NCI-H510A treated with DMSO at 0.1 percent for 48 hours (cell line): Measurements from ENCODE around the gene PSMC1.
"Not testable (repeated sequence)": the region's sequence is repeated elsewhere in the genome, so short reads cannot be mapped to it uniquely, and the experiment has no call there.

Source experiments
- DNase-seq: peaks from one replicate; lab custom pipeline; 2025; lab: John Stamatoyannopoulos, UW

The PSMC1 gene

DNA sequence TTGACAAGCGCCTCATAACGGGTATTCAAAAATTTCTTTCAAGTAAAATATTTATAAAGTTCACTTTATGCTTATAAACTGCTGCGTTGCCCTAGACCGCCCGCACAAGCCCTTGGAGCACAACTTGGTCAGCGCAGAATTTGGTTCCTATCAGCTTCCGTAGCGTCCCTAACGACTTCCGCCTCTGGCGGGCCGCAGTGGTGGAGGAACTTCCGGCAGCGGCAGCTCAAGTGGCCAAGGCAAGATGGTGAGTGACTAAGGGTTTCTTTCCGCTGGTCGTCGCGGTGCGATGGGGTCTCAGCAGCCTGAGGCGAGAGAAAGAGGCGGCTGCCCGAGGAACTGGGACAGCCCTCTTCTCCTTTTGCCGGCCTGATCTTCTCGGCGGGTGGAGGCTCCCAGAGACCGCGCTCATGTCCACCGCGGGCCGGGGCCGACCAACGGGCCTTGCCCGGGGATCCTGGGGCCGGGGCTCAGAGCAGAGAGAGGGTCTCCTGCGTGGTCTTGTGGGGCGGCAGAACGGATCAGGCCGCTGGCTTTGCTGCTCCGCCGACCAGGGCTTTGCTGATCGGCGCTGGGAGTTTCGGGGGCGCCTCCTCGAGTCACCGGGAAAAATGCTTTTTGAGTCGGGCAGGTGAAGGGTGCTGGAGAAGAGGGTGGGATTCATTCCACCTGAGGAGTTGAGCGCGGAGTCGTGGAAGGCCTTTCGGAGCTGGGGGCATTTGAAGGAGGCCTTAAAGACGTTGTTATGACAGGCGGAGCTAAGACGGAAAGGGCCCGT is at the start of gene PSMC1:
PSMC1 (plus strand) TSS at position 200 of the 778 bp plus-strand sequence; CDS start at position 245, 45 bp downstream.
- peak; percentile 92 for DNase-seq

DNA sequence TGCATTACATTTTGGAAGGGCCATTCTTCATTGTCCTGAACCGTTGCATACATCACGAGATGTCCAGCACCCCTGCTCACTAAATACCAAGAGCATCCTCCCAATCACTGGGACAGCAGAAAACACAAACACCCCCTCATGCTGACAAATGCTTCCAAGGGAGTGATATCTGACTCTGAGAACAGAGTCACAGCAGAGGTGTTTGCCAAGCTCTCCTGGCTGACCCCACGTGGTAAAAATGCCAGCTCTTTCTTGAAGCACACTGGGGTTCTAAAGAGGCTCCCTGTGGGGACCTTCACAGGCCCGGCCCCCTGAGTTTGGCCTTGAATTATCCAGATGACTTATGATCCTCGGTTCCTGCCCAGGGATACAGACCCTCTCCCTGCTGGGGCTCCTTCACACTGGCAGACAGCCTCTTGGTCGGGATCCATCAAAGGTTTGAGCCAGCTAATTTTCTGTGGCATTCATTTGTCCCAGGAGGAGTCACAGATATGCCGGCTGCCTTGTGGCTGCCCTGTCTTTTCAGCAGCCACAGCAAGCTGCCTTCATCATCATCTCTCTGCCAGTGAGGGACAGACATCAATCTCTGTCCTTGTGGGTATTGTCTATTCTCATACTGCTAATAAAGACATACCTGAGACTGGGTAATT is 43.1 kb upstream of the PSMC1 start:
- no peak for DNase-seq

DNA sequence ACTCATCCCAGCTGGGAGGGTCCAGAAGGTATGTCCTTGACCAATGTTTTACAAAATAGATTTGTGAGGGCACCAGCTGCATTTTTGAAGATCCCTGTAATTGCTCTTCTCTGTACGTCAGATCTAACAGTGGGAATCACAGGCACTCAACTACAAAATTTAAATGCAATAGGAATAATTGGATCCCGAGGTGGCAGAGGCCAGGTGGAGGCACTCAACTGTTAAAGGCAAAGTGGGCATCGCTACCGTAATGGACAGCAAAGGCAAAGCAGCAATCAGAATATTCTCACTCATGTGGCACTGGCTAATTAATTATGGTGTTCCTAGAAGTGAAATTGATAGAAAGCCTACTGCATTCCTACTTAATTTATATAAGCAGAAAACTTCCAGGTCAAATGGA is 27.9 kb upstream of the PSMC1 start:
- DNase-seq = no peak

DNA sequence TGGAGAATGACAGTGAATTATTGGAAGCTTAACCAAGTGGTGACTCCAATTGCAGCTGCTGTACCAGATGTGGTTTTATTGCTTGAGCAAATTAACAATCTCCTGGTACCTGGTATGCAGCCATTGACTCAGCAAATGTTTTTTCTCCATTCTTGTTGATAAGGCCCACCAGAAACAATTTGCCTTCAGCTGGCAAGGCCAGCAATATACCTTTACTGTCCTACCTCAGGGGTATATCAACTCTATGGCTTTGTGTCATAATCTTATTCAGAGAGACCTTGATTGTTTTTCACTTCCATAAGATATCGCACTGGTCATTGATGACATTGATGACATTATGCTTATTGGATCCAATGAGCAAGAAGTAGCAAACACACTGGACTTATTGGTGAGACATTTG is 26.4 kb upstream of the PSMC1 start:
- not testable (repeated sequence) for DNase-seq

DNA sequence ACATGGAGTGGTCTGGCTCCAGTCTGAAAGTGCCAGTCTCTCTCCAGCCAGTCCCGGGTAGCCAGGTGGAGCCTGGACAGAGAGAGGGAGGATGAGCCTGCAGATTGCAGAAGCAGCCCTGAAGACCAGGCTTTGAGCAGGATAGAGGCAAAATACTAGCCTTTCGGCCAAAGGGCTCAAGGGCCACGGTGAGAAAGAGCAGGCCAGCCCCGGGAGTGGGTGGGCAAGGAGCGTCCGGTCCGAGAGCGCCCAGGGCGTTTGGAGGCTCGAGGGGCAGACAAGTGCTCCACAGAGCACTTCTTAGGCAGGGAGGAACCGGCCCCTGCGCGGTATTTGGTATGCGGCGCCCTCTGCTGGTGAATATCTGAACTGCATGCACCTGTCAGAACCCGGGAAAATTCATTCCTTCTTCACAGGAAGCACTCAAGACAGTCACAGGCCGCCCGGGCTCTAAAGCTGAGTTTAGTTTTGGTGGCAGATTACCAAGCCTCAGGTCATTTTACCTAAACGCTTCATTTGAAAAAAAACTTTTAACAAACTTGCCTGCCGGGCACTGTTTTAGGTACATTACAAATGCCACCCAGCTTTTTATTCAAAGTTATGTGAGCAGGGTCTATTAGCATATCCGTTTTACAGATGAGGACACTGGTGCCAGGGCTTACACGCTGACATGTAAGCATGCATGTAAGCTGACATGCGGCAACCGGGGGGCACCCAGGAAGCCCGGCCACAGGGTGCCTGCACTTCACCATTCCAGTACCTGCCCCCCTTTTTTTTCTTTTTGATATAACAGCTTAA is 21.0 kb upstream of the PSMC1 start:
- peak; percentile 87 for DNase-seq

DNA sequence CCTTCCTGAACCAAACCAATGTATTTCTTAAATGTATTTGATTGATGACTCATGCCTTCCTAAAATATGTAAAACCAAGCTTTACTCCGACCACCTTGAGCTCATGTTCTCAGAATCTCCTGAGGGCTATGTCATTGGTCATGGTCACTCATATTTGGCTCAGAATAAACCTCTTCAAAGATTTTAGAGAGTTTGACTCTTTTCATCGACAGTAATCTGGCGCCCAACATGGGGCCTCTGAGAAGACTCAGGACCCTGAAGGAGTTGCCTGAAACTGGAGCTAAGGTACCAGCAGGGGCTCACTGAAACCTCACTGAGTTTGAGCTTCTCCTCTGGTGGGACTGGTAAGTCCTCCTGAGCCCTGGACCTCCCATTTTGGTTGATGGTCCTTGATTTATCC is 17.2 kb upstream of the PSMC1 start:
- DNase-seq = no peak

DNA sequence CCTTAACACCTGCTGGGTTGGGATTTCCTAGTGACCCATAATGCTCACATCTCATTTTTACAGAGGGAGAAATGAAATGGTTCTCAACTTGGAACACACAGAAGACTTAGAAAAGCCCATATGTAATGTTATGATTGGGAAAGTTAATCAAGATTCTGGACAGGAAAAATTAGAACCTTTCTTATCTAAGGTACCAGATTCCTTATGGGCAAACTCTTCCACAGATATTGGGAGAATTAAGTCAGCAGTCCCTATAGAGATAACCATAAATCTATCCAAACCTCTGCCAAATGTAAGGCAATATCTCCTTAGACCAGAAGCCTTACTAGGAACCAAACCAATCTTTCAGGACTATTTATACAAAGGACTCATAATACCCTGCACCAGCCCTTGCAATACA is 13.9 kb upstream of the PSMC1 start:
- DNase-seq = no peak

DNA sequence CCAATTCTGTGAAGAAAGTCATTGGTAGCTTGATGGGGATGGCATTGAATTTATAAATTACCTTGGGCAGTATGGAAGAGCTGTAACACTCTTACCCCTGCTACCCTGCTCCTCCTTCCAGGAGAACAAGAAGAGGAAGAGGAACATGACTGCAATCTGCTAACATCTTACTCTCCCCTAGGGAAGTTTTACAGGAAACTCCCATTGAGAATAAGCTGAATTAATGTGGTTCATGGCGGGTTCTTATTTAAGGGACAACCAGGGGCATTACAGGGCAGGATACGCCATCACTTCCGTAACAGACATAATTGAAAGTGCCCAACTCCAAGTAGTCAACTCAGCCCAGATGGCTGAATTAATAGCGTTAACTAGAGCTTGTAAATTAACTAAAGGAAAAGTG is 9.4 kb upstream of the PSMC1 start:
- DNase-seq = no peak

DNA sequence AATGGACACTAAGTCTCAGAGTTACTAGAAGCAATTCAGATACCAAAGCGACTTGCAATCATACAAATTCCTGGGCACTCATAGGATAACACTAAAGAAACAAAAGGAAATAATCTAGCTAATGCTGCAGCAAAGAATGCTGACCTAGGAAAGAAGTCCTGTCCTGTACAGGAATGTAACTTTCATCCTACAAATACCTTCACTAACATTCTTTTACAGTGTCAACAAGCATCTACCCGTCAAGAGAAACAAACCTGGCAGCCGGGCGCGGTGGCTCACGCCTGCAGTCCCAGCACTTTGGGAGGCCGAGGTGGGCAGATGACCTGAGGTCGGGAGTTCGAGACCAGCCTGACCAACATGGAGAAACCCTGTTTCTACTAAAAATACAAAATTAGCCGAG is 8.9 kb upstream of the PSMC1 start:
- not testable (repeated sequence) for DNase-seq

DNA sequence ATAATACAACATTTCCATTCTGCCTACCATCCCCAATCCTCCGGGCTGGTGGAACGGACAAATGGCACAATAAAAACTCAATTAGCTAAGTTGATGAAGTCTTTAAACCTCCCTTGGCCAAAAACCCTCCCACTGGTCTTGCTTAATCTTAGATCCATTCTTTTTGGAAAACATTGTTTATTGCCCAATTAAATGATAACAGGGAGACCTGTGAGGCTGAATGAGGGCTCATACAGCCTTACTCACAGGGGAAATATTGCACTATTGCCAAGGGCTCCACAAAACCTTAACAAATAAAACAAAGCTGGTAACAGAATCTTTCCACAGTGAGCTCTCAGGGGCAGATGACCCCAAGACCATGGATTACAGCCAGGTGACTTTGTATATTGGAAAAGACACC is 7.8 kb upstream of the PSMC1 start:
- DNase-seq = no peak

DNA sequence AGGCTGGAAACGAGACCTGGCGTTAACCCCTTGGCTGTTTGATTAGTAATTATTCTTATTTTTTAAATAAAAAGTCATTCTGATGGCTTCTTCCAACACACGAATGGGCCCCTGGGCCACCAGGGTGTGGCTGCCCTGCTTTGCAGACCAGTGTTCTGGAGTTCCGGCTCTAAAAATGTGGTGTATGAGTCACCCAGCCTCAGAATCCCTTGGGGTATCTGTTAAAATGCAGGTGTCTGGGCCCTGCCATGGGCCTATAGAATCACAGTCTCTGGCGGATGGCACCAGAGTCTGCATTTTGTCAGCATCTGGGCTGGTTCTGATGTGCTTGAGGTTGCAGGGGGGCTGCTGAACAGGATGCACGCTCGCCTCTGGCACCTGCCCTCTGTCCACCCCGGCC is 2.5 kb upstream of the PSMC1 start:
- DNase-seq = no peak

DNA sequence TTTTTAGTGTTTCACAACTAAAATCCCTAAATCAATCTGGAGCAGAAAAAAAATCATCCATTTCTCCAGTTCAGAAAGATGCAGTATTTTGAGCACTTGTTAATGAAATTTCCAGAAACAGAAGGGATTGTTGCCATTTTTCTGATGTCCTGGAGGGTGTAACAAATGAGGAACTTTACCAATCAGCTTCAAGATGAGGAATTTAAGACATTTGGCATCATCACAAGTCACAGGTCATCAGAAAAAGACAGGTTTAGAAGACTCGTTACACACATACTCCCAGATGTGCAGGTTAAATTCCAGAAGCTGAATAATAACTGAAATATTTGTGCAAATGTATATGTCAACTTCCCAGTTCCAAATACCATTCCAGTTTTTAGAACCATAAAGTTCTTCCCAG is 482 bp upstream of the PSMC1 start:
- no peak for DNase-seq

DNA sequence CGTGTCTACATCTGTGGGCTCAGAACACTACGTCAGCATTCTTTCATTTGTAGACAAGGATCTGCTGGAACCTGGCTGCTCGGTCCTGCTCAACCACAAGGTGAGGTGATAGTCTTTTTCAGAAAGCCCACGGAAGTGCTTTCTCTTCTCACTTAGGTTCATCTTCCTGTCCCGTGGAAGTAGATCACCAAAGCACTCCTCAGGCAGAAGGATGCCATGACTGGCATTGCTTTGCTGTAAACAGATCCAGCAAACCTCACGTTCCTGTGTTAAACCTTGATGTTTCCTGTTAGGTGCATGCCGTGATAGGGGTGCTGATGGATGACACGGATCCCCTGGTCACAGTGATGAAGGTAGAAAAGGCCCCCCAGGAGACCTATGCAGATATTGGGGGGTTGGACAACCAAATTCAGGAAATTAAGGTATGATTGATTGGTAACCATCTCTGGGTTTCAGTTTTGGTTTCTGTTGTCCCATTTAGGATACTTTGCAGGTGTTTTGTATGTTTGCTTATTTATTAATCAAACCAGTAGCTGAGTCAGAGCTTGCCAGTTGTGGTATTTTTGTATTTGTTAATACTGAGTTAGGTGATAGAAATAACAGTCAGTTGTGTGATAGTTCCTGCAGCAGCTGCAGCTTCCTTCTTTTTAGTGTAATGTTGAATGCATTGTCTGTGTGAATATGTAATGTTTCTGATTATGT is 7.5 kb downstream of the PSMC1 start:
- DNase-seq = no peak

DNA sequence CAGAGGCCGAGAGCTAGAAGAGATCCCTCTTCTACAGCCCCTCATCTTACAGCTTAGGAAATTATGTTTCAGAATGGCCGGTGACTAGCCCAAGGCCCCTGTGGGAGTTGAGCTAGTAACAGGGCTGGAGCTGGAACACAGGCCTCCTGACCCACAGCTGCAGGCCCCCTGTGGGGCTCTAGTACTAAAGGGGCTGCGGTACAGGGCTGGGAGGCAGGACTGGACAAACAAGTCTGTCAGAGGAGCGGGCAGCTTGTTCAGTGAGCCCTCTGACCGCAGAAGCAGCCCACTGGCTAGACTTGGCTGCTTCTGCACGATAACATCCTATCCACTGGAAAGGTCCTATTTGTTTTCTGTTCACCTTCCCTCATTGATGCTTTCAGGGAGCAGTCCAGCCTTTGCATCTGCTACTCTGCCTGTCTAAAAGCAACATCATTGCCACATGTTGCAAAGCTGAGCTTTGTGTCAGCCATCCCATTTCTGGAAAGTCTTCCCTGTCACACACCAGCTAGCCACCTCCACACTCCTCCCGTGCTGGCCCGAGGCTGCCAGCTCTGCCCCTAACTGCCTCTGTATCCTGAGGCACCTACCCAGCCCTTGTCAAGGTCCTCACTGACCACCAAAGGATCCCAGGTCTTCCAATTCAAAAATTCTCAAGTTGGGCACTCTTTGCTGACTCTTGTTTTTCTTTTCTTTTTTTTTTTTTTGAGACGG is 10.2 kb downstream of the PSMC1 start:
- DNase-seq = no peak

DNA sequence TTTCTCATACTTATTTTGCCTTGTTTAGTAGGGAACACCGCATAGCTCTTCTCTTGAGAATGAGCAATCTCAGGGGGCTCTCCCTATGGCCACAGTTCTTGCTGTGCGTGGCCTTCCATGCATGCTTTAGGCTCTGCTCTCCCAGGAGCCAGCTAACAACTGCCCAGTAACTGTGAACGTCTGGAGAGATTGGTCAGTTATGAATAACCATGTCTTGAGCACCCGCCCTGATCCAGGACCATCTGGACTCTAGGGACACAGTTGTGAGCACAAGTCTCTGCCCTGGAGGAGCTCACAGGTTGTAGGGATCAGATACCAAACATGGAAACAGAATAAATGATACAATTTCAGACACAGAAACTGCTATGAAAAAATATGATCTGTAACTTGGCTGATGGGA is 12.1 kb downstream of the PSMC1 start:
- DNase-seq = no peak

DNA sequence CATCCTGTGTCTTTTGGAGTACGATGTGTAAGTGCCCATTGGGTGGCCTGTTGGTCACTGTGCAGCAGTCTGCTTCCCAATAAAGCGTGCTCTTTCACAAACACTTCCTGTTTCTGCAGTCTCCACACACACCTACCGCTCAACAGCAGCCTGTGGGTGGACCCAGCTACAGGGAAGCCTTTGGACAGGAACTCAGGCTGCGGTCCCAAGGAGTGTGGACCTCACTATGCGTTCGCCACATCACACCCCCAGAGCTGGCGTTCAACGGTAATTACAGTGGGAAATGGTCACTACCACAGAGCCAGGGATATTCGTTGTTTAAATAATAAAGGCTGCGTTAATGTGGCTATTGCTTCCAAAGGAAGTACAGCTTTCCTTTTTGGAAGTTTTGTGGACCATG is 16.2 kb downstream of the PSMC1 start:
- no peak for DNase-seq

DNA sequence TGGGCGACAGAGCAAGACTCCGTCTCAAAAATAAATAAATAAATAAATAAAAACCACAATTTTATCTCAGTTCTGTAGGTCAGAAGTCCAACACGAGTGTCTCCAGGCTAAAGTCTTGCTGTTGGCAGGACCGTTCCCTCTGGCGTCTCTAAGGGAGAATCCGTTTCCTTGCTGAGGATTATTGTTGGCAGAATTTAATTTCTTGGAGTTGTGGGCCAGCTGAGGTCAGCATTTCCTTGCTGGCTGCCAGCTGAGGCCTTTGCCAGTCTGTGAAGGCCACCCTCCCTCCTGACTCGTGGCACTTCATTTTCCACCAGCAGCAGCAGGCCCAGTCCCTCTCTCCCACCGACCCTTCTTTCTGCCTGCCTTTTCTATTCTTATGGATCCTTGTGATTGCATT is 17.2 kb downstream of the PSMC1 start:
- no peak for DNase-seq

DNA sequence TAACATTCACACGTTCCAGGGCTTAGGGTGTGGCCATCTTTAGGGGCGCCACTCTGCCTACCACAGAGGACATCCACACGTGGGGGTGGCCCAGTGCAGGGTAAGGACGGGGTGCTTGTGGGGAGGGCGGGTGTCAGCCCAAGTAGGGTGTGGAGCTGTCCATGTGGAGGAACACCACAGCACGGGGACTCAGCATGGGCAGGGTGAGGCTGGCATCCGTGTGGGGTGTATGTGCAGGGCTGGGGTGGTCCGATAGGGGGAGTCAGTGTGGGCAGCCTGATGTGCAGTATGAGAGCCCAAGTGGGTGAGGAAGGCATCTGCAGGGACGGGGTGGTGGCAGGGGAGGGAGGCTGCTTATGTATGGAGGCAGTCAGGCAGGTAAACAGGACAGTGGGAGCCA is 17.7 kb downstream of the PSMC1 start:
- no peak for DNase-seq

DNA sequence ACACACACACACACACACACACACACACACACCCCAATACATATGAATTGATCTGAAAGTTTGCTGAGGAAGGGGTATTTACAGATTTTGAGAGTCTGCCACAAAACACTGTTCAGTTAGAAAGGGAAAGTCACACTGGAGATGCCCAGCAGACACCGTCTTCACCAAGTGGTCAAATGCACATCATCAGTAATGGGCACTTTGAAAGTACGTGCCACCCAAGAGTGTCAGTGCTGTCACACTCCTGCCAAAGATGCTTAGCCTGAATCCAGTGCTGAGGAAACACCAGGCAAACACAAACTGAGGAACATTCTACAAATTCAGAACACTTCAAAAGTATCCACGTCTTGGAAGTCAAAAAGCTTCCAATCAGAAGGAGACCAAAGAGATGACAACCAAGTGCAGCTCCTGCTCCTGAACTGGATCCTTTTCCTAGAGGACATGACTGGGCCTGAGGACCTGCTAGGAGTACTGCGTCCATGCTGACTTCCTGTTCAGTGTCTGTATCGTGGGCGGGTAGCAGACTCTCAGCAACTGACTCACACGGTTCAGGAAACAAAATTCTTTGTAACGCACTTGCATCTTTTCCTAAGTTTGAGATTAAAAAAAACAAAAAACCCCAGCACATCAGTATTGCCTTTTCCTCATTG is 18.6 kb downstream of the PSMC1 start:
- DNase-seq = no peak

DNA sequence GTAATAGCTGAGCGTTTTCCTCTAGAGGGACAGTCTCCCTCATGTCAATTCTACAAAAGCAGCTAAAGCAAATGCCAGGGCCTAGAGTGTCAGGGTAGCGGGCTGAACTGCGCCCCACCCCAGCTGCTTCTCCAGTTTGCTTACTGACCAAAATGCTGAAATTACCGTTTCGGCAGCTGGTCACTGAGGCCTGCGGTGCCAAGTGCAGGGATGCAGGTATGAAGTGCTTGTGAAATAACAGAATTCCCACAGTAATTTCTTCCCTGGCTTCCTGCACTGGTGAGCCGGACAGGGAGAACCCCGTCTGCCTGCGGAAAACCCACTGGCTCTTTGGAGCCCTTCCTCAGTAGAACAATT is 19.1 kb downstream of the PSMC1 start:
- DNase-seq = no peak

DNA sequence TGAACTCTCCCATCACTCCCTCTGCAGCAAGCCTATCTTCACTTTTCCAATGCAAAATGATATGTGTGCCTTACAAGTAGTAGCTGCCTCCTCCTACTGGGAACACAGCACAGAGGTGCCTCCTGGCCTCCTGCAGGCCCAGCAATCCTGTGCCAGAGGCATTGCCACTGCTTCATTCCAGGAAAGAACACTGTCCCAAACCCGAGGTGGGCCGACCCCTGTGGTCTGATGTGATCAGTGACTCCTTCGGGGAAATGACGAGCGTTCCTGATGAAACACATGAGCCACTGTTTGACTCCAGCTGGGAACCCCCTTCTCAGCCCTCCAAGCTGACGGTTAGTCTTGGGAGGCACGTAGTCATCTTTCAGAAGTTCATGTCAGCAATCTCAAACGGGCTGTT is 19.5 kb downstream of the PSMC1 start:
- DNase-seq = no peak
